Measurements from ENCODE around the gene TSR2.

GRCh38 chrX:54397113-54397512, 43.1 kb upstream of the TSR2 start:
- no peak for TF ChIP-seq CTCF (IDR thresholded peaks at IDR 0.05; ENCODE audit: extremely low read depth in 1 of 2, insufficient read depth in 1 of 2, low read depth in 1 of 2, low read length in 2 of 2)
- TF ChIP-seq POLR2AphosphoS5 (IDR thresholded peaks at IDR 0.05; ENCODE audit: insufficient read depth, low read depth, low read length): no peak
- TF ChIP-seq MAX (IDR thresholded peaks at IDR 0.05; ENCODE audit: insufficient read depth, insufficient read length): no peak
- TF ChIP-seq POLR2A (IDR thresholded peaks at IDR 0.05; ENCODE audit: low read depth, low read length): no peak
- no peak for TF ChIP-seq EZH2 (IDR thresholded peaks at IDR 0.05; ENCODE audit: borderline replicate concordance, low read depth, low read length, severe bottlenecking)
- TF ChIP-seq FOS (IDR thresholded peaks at IDR 0.05; ENCODE audit: borderline replicate concordance, insufficient read depth, low read length): no peak

Data from endothelial cell of umbilical vein (primary cell).